Measurements from ENCODE around the gene BTBD8. TPM values are rescaled to one million over a fixed set of nuclear protein-coding genes. Genes with fewer than 3 reads are reported as not detected.

The BTBD8 gene
- total RNA-seq: 1 to 10 TPM; 4.9 to 8.3 (median 7.9) TPM
- 1 to 10 TPM in 2 of 3 donors, under 1 TPM in 1; 0.99 to 1.4 (median 1.2) TPM for polyA plus RNA-seq

GRCh38 chr1:92080128-92080985 is at the start of gene BTBD8:
TSS of gene BTBD8 (plus strand) at chr1:92080345. CDS start at chr1:92080572, 227 bp downstream.
- Histone ChIP-seq H3K27me3 (no peaks in the 10 kb centered on the region), H3K4me3 (peak within 1 kb of the TSS; percentile 65 to 86 (median 77)), H3K9me3 (peaks cover under 1 to 3% (median 2%) of the 10 kb centered on the region in 4 donors), H3K36me3 (no peaks in the 10 kb centered on the region), H3K4me1 (peaks cover 0 to 8% (median 5%) of the 10 kb centered on the region in 4 donors), H3K27ac (peak within 1 kb of the TSS; percentile 64 to 80 (median 78))
- intact Hi-C loops (cut with DNase I): no loop called here
- TF ChIP-seq POLR2AphosphoS5 (IDR thresholded peaks at IDR 0.05) (peak; percentile 6 to 70 (median 62)), EP300 (IDR thresholded peaks at IDR 0.05) (no peak)
- 0 to 1% methylated on average over 55 of the region's 55 CpGs for WGBS, 2 donors
- DNase-seq: peak; percentile 93

DNA sequence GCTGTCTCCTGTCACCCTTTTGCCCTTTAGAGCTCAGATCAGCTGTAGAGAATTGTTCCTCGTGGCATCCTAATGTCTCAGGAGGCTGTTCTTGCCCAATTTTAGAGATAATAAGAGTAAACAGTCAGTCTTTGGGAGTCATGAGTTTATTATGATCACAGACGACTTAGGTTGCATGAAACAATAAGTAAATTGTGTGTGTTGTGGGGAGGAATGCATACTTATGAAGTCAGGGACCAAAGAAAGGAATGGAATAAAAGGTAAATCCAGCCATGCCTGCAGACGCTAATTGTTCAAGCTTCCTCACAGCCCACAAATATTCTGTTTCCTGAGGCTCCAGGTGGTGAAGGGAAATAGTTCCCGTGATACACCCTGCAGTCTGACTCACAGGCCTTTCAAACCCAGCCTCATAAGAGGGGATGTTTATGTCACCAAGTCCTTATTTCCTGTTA is 49.5 kb upstream of the BTBD8 start:
- peak overlapping the region in 1 of 4 donors; percentile 45 for H3K27ac ChIP-seq
- intact Hi-C loops (cut with DNase I): no loop called here
- WGBS, 2 donors: 10 to 22% methylated on average over 4 of the region's 4 CpGs

DNA sequence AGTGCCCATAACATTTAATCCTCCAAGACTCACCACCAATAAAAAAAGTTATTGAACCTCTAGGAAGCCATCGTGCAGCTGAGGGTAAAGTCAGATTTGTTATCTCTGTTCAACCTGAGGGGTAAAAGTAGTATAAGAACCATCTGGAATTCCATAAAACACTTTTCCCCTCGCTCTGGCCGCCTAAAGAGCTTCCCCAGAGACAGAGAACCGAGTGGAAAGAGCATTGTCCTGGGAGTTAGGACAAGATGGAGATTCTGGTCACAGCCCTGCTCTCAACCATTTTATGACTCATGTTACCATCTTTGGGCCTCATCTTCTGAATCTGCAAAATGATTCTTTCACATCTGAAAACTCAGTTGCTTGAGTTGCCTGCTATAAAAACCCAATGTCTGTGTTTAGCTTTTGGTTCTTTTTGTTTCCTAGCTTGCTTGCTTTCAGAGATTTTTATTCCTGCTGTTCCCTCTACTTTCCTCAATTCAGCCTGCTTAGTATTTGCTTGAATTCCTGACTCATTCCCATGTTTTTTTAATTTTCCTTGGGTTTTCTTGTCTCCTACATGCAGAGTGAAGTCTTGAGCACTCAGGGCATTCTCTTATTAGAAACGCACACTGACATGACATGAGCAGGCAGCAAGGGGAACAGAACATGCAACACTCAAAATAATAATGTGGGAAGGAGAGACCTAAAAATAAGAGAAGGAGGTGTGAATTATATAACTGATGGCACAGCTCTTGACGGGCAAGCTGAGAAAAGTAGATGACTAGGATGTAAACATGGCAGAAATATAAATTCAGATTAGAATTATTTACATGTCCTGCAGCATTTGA is 48.6 kb upstream of the BTBD8 start:
- Histone ChIP-seq H3K4me1 (peaks cover 0 to 9% (median 5%) of the 10 kb centered on the region in 4 donors), H3K9me3 (no peaks in the 10 kb centered on the region), H3K4me3 (no peak overlapping the region), H3K36me3 (no peaks in the 10 kb centered on the region), H3K27me3 (peaks cover 0 to 11% (median 0%) of the 10 kb centered on the region in 3 donors), H3K27ac (no peak overlapping the region)
- WGBS, 2 donors: 75 to 85% methylated on average over 6 of the region's 6 CpGs
- no peak for DNase-seq
- TF ChIP-seq, protein P1, sequence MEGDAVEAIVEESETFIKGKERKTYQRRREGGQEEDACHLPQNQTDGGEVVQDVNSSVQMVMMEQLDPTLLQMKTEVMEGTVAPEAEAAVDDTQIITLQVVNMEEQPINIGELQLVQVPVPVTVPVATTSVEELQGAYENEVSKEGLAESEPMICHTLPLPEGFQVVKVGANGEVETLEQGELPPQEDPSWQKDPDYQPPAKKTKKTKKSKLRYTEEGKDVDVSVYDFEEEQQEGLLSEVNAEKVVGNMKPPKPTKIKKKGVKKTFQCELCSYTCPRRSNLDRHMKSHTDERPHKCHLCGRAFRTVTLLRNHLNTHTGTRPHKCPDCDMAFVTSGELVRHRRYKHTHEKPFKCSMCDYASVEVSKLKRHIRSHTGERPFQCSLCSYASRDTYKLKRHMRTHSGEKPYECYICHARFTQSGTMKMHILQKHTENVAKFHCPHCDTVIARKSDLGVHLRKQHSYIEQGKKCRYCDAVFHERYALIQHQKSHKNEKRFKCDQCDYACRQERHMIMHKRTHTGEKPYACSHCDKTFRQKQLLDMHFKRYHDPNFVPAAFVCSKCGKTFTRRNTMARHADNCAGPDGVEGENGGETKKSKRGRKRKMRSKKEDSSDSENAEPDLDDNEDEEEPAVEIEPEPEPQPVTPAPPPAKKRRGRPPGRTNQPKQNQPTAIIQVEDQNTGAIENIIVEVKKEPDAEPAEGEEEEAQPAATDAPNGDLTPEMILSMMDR (IDR thresholded peaks at IDR 0.05): no peak
- TF ChIP-seq POLR2AphosphoS5 (IDR thresholded peaks at IDR 0.05) (no peak), POLR2A (IDR thresholded peaks at IDR 0.05) (no peak), EP300 (IDR thresholded peaks at IDR 0.05) (no peak)
- intact Hi-C loops (cut with DNase I): no loop called here

More for the DNA sequence above, 49.5 kb upstream of the BTBD8 start:
- TF ChIP-seq, protein P1 (IDR thresholded peaks at IDR 0.05): no peak
- Histone ChIP-seq H3K4me1 (peaks cover 0 to 9% (median 5%) of the 10 kb centered on the region in 4 donors), H3K36me3 (no peaks in the 10 kb centered on the region), H3K4me3 (peak overlapping the region in 3 of 4 donors; percentile 50 to 60 (median 58)), H3K27me3 (peaks cover 0 to 11% (median 0%) of the 10 kb centered on the region in 3 donors), H3K9me3 (no peaks in the 10 kb centered on the region)
- no peak for DNase-seq

GRCh38 chr1:92037400-92037799 is 42.7 kb upstream of the BTBD8 start:
- no peaks in the 10 kb centered on the region for H3K36me3 ChIP-seq
- intact Hi-C loops (cut with DNase I): no loop called here
- no peaks in the 10 kb centered on the region for H3K27me3 ChIP-seq
- no peaks in the 10 kb centered on the region for H3K9me3 ChIP-seq
- TF ChIP-seq, protein P1 (IDR thresholded peaks at IDR 0.05): no peak
- no peak for TF ChIP-seq EP300 (IDR thresholded peaks at IDR 0.05)
- TF ChIP-seq POLR2A (IDR thresholded peaks at IDR 0.05): no peak
- no peak for TF ChIP-seq POLR2AphosphoS5 (IDR thresholded peaks at IDR 0.05)
- no peak for DNase-seq
- no peak overlapping the region for H3K4me3 ChIP-seq
- 82 to 91% methylated on average over 6 of the region's 6 CpGs for WGBS, 2 donors
- no peaks in the 10 kb centered on the region for H3K4me1 ChIP-seq
- H3K27ac ChIP-seq: no peak overlapping the region

All from sigmoid colon (tissue), 7 donors.